Ishikawa (cell line): ENCODE results near the gene CNTNAP2.

ENCODE experiments used
- CEBPB ChIP-seq: IDR thresholded peaks from 2 replicates; pipeline ENCODE4 v1.6.1; 2012
- CREB1 ChIP-seq: IDR thresholded peaks from 2 replicates; pipeline ENCODE4 v1.6.1; 2012; ENCODE audit warnings: low read depth
- EGR1 ChIP-seq: IDR thresholded peaks from 2 replicates; pipeline ENCODE4 v1.6.1; 2012
- EP300 ChIP-seq: IDR thresholded peaks from 2 replicates; pipeline ENCODE4 v1.6.1; 2012; ENCODE audit warnings: borderline replicate concordance
- FOXM1 ChIP-seq: IDR thresholded peaks from 2 replicates; pipeline ENCODE4 v1.6.1; 2012; ENCODE audit warnings: low read depth, borderline replicate concordance
- MAX ChIP-seq: IDR thresholded peaks from 2 replicates; pipeline ENCODE4 v1.6.1; 2012
- NFIC ChIP-seq: IDR thresholded peaks from 2 replicates; pipeline ENCODE4 v1.6.1; 2012
- RAD21 ChIP-seq: IDR thresholded peaks from 2 replicates; pipeline ENCODE4 v1.6.1; 2012; ENCODE audit warnings: low read depth
- REST ChIP-seq: IDR thresholded peaks from 2 replicates; pipeline ENCODE4 v1.6.1; 2012; ENCODE audit warnings: low read depth, mild to moderate bottlenecking
- TAF1 ChIP-seq: IDR thresholded peaks from 2 replicates; pipeline ENCODE4 v1.6.1; 2012; ENCODE audit warnings: low read depth, mild to moderate bottlenecking
- TCF12 ChIP-seq: IDR thresholded peaks from 2 replicates; pipeline ENCODE4 v1.6.1; 2012; ENCODE audit warnings: low read depth
- TEAD4 ChIP-seq: IDR thresholded peaks from 2 replicates; pipeline ENCODE4 v1.6.1; 2012
- USF1 ChIP-seq: IDR thresholded peaks from 2 replicates; pipeline ENCODE4 v1.6.1; 2012
- YY1 ChIP-seq: IDR thresholded peaks from 2 replicates; pipeline ENCODE4 v1.6.1; 2012; ENCODE audit warnings: low read depth
- ZBTB7A ChIP-seq: IDR thresholded peaks from 2 replicates; pipeline ENCODE4 v1.6.1; 2012; ENCODE audit warnings: low read depth

CNTNAP2 gene

GRCh38 chr7:147044941-147045340 is 928.3 kb downstream of the CNTNAP2 start:
- TF ChIP-seq REST (no peak), ZBTB7A (no peak), RAD21 (no peak), EP300 (no peak), TAF1 (no peak), CREB1 (no peak), NFIC (no peak), USF1 (no peak), TEAD4 (no peak), CEBPB (no peak), MAX (no peak), YY1 (no peak)

- TF ChIP-seq EP300 (no peak), ZBTB7A (no peak), TCF12 (no peak), FOXM1 (no peak), MAX (no peak), CEBPB (no peak), EGR1 (no peak), TAF1 (no peak), USF1 (no peak), NFIC (no peak)
Measured at GRCh38 chr7:147047696-147048095, 931.1 kb downstream of the CNTNAP2 start.

- TF ChIP-seq FOXM1 = no peak
- TF ChIP-seq TEAD4 = no peak
- no peak for TF ChIP-seq USF1
- TF ChIP-seq REST = no peak
- no peak for TF ChIP-seq CREB1
- TF ChIP-seq TCF12 = no peak
- TF ChIP-seq YY1 = no peak
- TF ChIP-seq EGR1 = no peak
Measured at GRCh38 chr7:147048864-147049263, 932.3 kb downstream of the CNTNAP2 start.

- TF ChIP-seq MAX = no peak
- no peak for TF ChIP-seq EP300
- no peak for TF ChIP-seq CREB1
- no peak for TF ChIP-seq EGR1
- no peak for TF ChIP-seq YY1
- TF ChIP-seq TAF1 = no peak
- TF ChIP-seq TCF12 = no peak
- no peak for TF ChIP-seq FOXM1
- TF ChIP-seq REST = no peak
- no peak for TF ChIP-seq CEBPB
- TF ChIP-seq USF1 = no peak
- no peak for TF ChIP-seq TEAD4
- no peak for TF ChIP-seq NFIC
- TF ChIP-seq RAD21 = no peak
- no peak for TF ChIP-seq ZBTB7A
Measured at GRCh38 chr7:147052818-147053217, 936.2 kb downstream of the CNTNAP2 start.
